ENCODE measurements around the gene NTRK1. TPM values are rescaled to one million over a fixed set of nuclear protein-coding genes. Genes with fewer than 3 reads are reported as not detected.

Gene NTRK1
- total RNA-seq, 1 donor from 2014 or later: 1.0 TPM

DNA sequence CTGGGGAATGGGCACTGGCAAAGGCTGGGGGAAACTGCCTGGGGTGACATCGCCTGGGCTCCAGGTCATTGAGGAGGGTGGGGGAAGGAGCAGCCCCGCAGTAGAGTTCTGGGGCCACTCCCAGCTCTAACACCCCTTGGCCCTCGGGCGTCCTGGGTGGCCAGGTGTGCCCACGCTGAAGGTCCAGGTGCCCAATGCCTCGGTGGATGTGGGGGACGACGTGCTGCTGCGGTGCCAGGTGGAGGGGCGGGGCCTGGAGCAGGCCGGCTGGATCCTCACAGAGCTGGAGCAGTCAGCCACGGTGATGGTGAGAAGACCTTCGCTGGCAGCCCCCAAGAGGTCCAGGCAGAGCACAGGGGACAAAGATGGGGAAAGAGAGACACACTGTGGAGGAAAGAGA lies 7.7 kb downstream of the NTRK1 start:
- intact Hi-C loops (cut with micrococcal nuclease): loop anchor here (10.0 kb wide), 1 partner anchor 74 kb away; no protein-coding TSS in a partner anchor
- no peak for TF ChIP-seq CTCF (IDR thresholded peaks at IDR 0.05; ENCODE audit: borderline replicate concordance)
- no peaks in the 10 kb centered on the region for H3K4me1 ChIP-seq
- no peak overlapping the region for H3K27ac ChIP-seq (replicated peaks)
- peaks cover 49% of the 10 kb centered on the region for H3K27me3 ChIP-seq (ENCODE audit: low read depth)
- DNase-seq: no peak
- no peak overlapping the region for H3K4me3 ChIP-seq
- no peaks in the 10 kb centered on the region for H3K36me3 ChIP-seq
- H3K9me3 ChIP-seq (replicated peaks): no peaks in the 10 kb centered on the region

- H3K4me1 ChIP-seq: no peaks in the 10 kb centered on the region
- no peak overlapping the region for H3K27ac ChIP-seq (replicated peaks)
- H3K27me3 ChIP-seq (ENCODE audit: low read depth): peaks cover 49% of the 10 kb centered on the region
- intact Hi-C loops (cut with micrococcal nuclease): loop anchor here (10.0 kb wide), 1 partner anchor 75 kb away; no protein-coding TSS in a partner anchor
- H3K36me3 ChIP-seq: no peaks in the 10 kb centered on the region
- no peaks in the 10 kb centered on the region for H3K9me3 ChIP-seq (replicated peaks)
- DNase-seq: no peak
- H3K4me3 ChIP-seq: no peak overlapping the region
- TF ChIP-seq CTCF (IDR thresholded peaks at IDR 0.05; ENCODE audit: borderline replicate concordance): no peak
Measured at GRCh38 chr1:156869455-156869854, 8.8 kb downstream of the NTRK1 start.

- H3K36me3 ChIP-seq: no peaks in the 10 kb centered on the region
- no peak overlapping the region for H3K27ac ChIP-seq (replicated peaks)
- H3K9me3 ChIP-seq (replicated peaks): no peaks in the 10 kb centered on the region
- H3K4me3 ChIP-seq: no peak overlapping the region
- TF ChIP-seq CTCF (IDR thresholded peaks at IDR 0.05; ENCODE audit: borderline replicate concordance): no peak
- no peak for DNase-seq
- H3K27me3 ChIP-seq (ENCODE audit: low read depth): peaks cover 48% of the 10 kb centered on the region
- intact Hi-C loops (cut with micrococcal nuclease): no loop called here
- H3K4me1 ChIP-seq: no peaks in the 10 kb centered on the region
Measured at GRCh38 chr1:156873659-156874058, 13.0 kb downstream of the NTRK1 start.

GRCh38 chr1:156874142-156874541 lies 13.5 kb downstream of the NTRK1 start:
- no peak for DNase-seq
- TF ChIP-seq CTCF (IDR thresholded peaks at IDR 0.05; ENCODE audit: borderline replicate concordance): no peak

GRCh38 chr1:156874572-156875340 lies 14.1 kb downstream of the NTRK1 start:
- no peak for TF ChIP-seq CTCF (IDR thresholded peaks at IDR 0.05; ENCODE audit: borderline replicate concordance)
- DNase-seq: no peak
- H3K27me3 ChIP-seq (ENCODE audit: low read depth): peaks cover 57% of the 10 kb centered on the region
- H3K4me1 ChIP-seq: no peaks in the 10 kb centered on the region
- intact Hi-C loops (cut with micrococcal nuclease): no loop called here
- H3K9me3 ChIP-seq (replicated peaks): no peaks in the 10 kb centered on the region
- H3K27ac ChIP-seq (replicated peaks): no peak overlapping the region
- no peak overlapping the region for H3K4me3 ChIP-seq
- H3K36me3 ChIP-seq: no peaks in the 10 kb centered on the region

More at GRCh38 chr1:156874142-156874541, 13.5 kb downstream of the NTRK1 start:
- Histone ChIP-seq H3K27ac (replicated peaks) (no peak overlapping the region), H3K9me3 (replicated peaks) (no peaks in the 10 kb centered on the region), H3K36me3 (no peaks in the 10 kb centered on the region), H3K27me3 (ENCODE audit: low read depth) (peaks cover 53% of the 10 kb centered on the region), H3K4me1 (no peaks in the 10 kb centered on the region), H3K4me3 (no peak overlapping the region)
- intact Hi-C loops (cut with micrococcal nuclease): no loop called here

Measured in left ventricle myocardium inferior (tissue), 1 donor.